Measurements from ENCODE around the gene REXO4. TPM values are rescaled to one million over a fixed set of nuclear protein-coding genes. Genes with fewer than 3 reads are reported as not detected.
A peak's percentile ranks its signal among the peaks of the same experiment; 100 is the strongest.

Gene REXO4
- total and polyA plus RNA-seq, 10 of the 15 experiments (the other 5 are each of a cell fraction or from before 2014, with no cell fraction given), result 2.7 to 43.9 (median 30.5) TPM

GRCh38 chr9:133408042-133408441, 9.8 kb downstream of the REXO4 start (continued):
- TF ChIP-seq, protein P1, sequence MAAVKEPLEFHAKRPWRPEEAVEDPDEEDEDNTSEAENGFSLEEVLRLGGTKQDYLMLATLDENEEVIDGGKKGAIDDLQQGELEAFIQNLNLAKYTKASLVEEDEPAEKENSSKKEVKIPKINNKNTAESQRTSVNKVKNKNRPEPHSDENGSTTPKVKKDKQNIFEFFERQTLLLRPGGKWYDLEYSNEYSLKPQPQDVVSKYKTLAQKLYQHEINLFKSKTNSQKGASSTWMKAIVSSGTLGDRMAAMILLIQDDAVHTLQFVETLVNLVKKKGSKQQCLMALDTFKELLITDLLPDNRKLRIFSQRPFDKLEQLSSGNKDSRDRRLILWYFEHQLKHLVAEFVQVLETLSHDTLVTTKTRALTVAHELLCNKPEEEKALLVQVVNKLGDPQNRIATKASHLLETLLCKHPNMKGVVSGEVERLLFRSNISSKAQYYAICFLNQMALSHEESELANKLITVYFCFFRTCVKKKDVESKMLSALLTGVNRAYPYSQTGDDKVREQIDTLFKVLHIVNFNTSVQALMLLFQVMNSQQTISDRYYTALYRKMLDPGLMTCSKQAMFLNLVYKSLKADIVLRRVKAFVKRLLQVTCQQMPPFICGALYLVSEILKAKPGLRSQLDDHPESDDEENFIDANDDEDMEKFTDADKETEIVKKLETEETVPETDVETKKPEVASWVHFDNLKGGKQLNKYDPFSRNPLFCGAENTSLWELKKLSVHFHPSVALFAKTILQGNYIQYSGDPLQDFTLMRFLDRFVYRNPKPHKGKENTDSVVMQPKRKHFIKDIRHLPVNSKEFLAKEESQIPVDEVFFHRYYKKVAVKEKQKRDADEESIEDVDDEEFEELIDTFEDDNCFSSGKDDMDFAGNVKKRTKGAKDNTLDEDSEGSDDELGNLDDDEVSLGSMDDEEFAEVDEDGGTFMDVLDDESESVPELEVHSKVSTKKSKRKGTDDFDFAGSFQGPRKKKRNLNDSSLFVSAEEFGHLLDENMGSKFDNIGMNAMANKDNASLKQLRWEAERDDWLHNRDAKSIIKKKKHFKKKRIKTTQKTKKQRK (IDR thresholded peaks at IDR 0.05; ENCODE audit: low read depth, low read length), result no peak

DNA sequence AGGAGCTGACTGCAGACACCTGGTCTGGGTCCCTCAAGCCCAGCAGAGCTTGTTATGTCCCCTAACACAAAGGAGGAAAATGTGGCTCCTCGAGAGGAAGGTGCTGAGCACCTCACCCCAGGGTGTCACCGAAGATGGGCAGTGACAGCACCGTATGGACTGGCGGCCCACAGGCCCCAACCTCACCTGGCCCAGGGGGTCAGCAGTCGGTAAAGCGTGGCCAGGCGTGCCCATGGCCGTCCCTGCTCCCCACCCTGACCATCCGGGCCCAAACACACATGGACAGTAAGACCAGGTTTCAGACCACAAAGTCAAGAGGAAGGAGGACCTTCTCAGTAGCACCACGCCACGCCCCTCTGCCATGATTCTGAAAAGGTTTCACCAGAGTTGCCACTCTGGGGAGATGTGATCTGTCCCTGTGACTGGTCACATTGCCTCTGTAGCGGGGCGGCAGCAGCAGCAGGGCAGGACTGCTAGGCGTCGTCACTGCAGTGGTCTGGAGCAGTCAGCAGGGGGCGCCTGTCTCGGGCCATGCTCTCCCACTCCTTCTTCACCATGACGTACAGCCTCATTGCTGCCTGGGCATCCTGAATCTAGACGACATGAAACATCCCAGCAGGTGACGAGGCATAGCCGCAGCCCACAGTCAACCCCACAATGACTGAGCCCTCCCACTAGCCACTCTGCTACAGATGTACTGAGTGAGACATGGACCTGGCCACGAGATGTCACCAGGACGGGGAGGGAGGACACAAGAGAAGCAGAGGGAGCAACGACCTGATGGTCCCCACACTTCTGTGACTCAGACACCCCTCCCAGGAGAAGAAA, 11.1 kb downstream of the REXO4 start:
- RAD21 ChIA-PET (ENCODE audit: unreplicated experiment), result interaction anchor here (1.5 kb wide), 1 partner anchor 53 kb away, joined by 3 read pairs; no protein-coding TSS in a partner anchor
- no peak for TF ChIP-seq REST (IDR thresholded peaks at IDR 0.05; ENCODE audit: low read depth, low read length)
- no peak for TF ChIP-seq SUPT20H (IDR thresholded peaks at IDR 0.05; ENCODE audit: borderline replicate concordance, control insufficient read depth, low read depth, low read length)
- no peak for TF ChIP-seq BCL3 (IDR thresholded peaks at IDR 0.05; ENCODE audit: borderline replicate concordance, insufficient read depth, low read depth, low read length, poor library complexity, severe bottlenecking)
- no peak for TF ChIP-seq NFIC (IDR thresholded peaks at IDR 0.05; ENCODE audit: low read depth, low read length)
- TF ChIP-seq, protein P1 (IDR thresholded peaks at IDR 0.05; ENCODE audit: low read depth, low read length), result no peak
- TF ChIP-seq IKZF1 (conservative IDR thresholded peaks at IDR 0.05), result no peak

More for the DNA sequence above, 11.1 kb downstream of the REXO4 start:
- no peak overlapping the region for H2AFZ ChIP-seq (ENCODE audit: control insufficient read depth, low read depth, low read length)
- DNase-seq (ENCODE audit: low read depth, low spot score) (no peak), ATAC-seq (peak; percentile 97), FAIRE-seq (peak; percentile 89)
- ChIA-PET POLR2A (no interaction called here), CTCF (interaction anchor here (0.6 to 1.7 kb wide), 6 partner anchors 9 to 250 kb away, joined by 3 to 6 read pairs (median 4); no protein-coding TSS in a partner anchor), SMC1A (ENCODE audit: uncharacterized antibody, unreplicated experiment) (interaction anchor here (1.3 kb wide), 1 partner anchor 31 kb away, joined by 3 read pairs; no protein-coding TSS in a partner anchor)
- 37% methylated on average over 24 of the region's 24 CpGs for WGBS (ENCODE audit: insufficient coverage, insufficient replicate concordance, low lambda C conversion rate, missing lambda C conversion rate)
- H4K20me1 ChIP-seq (ENCODE audit: control insufficient read depth, insufficient read depth), result no peaks in the 10 kb centered on the region; the same call in 1 of the 2 replicates
- in situ Hi-C loops (cut with MboI), result loop anchor here (5.0 kb wide), 1 partner anchor 76 kb away; no protein-coding TSS in a partner anchor
- intact Hi-C loops (cut with micrococcal nuclease; ENCODE audit: unreplicated experiment), result loop anchor here (1.0 kb wide), 2 partner anchors 31 to 80 kb away; no protein-coding TSS in a partner anchor
- H3K27ac ChIP-seq (ENCODE audit: control insufficient read depth, insufficient read depth), result no peak overlapping the region
- no TSS peak for BruUV-seq (replicated peaks)
- H3K4me2 ChIP-seq (ENCODE audit: control insufficient read depth, insufficient read depth), result no peak overlapping the region
- H3K4me3 ChIP-seq, result no peak overlapping the region
- peaks cover 31 to 38% of the 10 kb centered on the region in 2 experiments; a peak in 3 of 4 replicates for H3K36me3 ChIP-seq (ENCODE audit: control insufficient read depth in 2 of 2, insufficient read depth in 2 of 2, low read length in 1 of 2)
- no peaks in the 10 kb centered on the region for H3K79me2 ChIP-seq (ENCODE audit: control insufficient read depth, insufficient read depth, low read length)
- no peaks in the 10 kb centered on the region for H3K4me1 ChIP-seq (ENCODE audit: control insufficient read depth, insufficient read depth, low read length)
- no peak overlapping the region for H3K9ac ChIP-seq (ENCODE audit: control insufficient read depth, insufficient read depth, low read length)
- no peaks in the 10 kb centered on the region for H3K9me3 ChIP-seq (replicated peaks; ENCODE audit: control insufficient read depth, insufficient read depth, low read length)
- no peaks in the 10 kb centered on the region for H3K27me3 ChIP-seq (replicated peaks in 1 of 2; ENCODE audit: control insufficient read depth in 2 of 2, insufficient read depth in 2 of 2, low read length in 1 of 2)

Measured in GM12878 (cell line).